LNCAP (cell line): ENCODE measurements around the gene ZNF862.
A peak's percentile ranks its signal among the peaks of the same experiment; 100 is the strongest.

Source experiments
- CTCF ChIP-seq: fragments of 450-650 bp; IDR thresholded peaks from 2 replicates; pipeline ENCODE4 v1.5.1; 2017; ENCODE audit warnings: mild to moderate bottlenecking

The ZNF862 gene

GRCh38 chr7:149794661-149795060, 43.5 kb upstream of the ZNF862 start:
- TF ChIP-seq CTCF: no peak

- no peak for TF ChIP-seq CTCF
These were observed 43.0 kb upstream of the ZNF862 start for GRCh38 chr7:149795126-149795525.

GRCh38 chr7:149796287-149796860, 41.8 kb upstream of the ZNF862 start:
- no peak for TF ChIP-seq CTCF

GRCh38 chr7:149797771-149798170, 40.4 kb upstream of the ZNF862 start:
- TF ChIP-seq CTCF: no peak

- peak; percentile 21; the same call in 1 of the 2 replicates for TF ChIP-seq CTCF
These were observed 38.6 kb upstream of the ZNF862 start for GRCh38 chr7:149799397-149800168.

- no peak for TF ChIP-seq CTCF
These were observed 38.0 kb upstream of the ZNF862 start for GRCh38 chr7:149800169-149800555.

GRCh38 chr7:149801002-149801566, 37.1 kb upstream of the ZNF862 start:
- no peak for TF ChIP-seq CTCF
